H54 (cell line): Measurements from ENCODE around the gene USP30.
"Not testable (repeated sequence)": the region's sequence is repeated elsewhere in the genome, so short reads cannot be mapped to it uniquely, and the experiment has no call there.

Source experiments
- DNase-seq: peaks from one replicate; pipeline ENCODE4 v3.0.0; 2011; ENCODE audit warnings: low spot score, mixed read lengths; ENCODE audit not compliant: insufficient read length
- FAIRE-seq: peaks from 3 replicates; lab custom pipeline; 2011; peaks lifted over from hg19 to GRCh38; lab: Jason Lieb, UNC
- POLR2A ChIP-seq: IDR thresholded peaks from 2 replicates; pipeline ENCODE4 v1.6.1; 2011; ENCODE audit warnings: low read depth, mild to moderate bottlenecking, low read length

Gene USP30

DNA sequence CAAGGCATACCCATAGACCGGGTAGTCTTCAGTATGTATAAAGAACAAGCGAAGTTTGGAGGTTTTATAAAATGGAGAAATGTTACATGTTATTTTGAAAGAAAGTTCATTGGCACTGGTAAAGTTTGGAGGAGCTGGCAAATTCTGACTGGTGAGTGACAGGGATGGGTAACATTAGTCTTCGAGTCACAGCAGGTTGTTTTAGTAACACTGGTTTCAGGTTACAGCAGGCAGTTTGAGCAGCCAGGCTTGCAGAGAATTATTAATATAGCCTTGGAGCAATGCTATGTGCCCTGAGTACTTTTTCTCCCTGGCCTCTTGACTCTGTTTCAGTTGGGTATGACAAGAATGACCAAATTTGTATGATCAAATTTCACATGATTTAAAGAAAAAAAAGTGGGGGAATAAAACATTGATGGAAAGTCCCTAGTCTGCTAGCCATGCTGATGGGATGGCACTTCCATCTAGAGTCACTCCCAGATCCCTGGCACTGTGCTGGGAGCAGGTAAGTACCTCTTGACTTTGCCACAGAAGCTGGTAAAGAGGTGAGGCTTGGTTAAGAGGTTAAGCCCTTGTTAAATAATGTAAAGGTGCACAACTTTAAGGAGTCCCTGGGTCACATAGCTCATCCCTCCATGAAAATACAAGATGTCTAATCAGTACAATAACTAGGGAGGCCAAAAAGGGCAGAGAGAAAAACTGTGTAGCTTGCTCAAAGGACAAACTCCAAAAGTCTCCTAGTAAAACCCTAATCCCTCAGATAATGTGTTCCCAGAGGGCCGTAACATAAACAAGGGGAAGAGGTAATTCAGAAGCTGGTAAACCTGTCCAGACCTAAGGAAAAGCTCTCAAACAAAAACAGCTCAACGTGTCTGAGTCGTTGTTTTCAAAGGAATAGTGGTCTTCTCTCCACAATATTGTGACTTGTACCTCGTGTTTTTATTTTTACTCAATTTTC lies 18.9 kb upstream of the USP30 start:
- FAIRE-seq = no peak
- TF ChIP-seq POLR2A = no peak
- no peak for DNase-seq

DNA sequence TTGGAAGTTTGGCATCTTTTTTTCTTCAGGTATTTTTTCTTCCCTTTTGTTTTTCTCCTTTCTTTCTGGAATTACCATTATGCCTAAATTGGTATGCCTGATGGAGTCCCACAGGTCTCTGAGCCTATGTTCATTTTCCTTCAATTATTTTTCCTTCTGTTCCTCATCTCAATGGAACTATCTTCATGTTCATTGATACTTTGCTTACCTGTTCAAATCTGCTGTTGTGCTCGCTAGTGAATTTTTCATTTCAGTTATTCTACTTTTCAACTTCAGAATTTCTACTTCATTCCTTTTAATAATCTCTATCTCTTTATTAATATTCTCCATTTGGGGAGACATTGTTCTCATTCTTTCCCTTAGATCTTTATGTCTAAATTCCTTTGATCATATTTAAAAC lies 15.4 kb upstream of the USP30 start:
- FAIRE-seq = no peak
- no peak for DNase-seq
- no peak for TF ChIP-seq POLR2A

DNA sequence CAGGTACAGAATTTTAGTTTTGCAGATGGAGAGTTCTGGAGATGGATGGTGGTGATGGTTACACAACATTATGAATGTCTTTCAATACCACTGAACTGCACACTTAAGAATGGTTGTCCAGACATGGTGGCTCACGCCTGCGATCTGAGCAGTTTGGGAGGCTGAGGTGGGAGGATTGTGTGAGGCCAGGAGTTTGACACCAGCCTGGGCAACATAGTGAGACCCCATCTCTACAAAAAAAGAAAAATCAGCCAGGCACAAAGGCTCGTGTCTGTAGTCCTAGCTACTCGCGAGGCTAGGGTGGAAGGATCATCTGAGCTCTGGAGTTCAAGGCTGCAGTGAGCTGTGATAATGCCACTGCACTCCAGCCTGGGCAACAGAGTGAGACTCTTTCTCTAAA lies 8.1 kb upstream of the USP30 start:
- TF ChIP-seq POLR2A = no peak
- FAIRE-seq (no peak), DNase-seq (no peak)

DNA sequence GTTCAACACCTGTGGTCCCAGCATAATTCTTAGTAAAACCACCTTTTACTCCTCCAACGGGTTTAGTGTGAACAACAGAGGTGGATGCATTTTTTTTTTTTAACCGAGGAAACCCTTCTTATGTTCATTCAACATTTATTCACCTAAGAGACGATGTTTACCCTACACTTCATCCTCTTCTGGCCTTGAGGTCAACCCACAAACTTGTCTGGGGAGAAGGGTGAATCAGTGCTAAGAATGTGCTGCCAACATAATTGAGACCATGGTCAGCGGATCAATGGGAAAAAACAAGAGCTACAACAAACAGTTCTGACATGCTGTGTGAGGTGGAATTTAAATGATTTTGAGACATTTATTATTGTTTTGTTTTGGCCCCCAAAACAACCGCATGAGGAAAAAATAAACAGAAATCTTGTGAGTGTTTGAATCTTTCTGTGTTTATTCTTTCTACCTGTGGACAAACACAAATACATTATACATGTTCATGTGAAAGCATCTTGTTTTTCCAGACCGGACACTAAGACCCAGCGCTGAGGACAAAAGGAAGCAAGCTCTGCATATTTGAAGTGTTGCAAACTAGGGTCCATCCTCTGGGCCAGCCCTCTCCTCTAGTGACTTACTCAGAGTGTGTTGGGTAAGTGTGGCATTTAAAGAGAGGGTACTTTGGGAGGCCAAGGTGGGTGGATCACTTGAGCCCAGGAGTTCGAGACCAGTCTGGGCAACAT lies 5.1 kb upstream of the USP30 start:
- DNase-seq (peak; percentile 8), FAIRE-seq (peak; percentile 30)
- no peak for TF ChIP-seq POLR2A

DNA sequence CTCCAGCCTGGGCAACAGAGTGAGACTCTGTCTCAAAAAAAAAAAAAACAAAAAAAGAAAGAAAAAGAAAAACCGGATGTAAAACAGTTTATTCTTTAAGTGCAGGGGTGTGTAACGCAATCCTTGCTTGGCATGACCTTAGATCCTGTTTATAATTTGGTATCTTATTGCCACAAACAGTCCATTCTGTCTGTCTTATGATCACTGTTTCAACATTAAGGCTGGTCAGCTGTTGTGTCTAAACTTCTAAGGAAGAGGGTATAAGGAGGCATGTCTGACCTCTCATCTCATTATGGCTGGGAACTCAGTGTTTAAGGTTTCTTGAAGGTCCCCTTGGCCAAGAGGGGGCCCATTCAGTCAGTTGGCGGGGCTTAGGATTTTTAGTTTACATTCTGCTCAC lies 3.7 kb upstream of the USP30 start:
- FAIRE-seq, DNase-seq: not testable (repeated sequence)

DNA sequence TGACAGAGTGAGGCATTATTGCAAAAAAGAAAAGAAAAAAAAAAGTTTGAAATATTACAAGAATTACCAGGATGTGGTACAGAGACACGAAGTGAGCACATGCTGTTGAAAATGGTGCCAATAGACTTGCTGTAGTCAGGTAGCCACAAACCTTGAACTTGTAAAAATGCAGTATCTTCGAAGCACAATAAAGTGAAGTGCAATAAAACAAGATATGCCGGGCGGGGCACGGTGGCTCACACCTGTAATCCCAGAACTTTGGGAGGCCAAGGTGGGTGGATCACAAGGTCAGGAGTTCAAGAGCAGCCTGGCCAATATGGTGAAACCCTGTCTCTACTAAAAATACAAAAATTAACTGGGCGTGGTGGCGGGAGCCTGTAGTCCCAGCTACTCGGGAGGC lies 2.6 kb upstream of the USP30 start:
- not testable (repeated sequence) for DNase-seq, FAIRE-seq

DNA sequence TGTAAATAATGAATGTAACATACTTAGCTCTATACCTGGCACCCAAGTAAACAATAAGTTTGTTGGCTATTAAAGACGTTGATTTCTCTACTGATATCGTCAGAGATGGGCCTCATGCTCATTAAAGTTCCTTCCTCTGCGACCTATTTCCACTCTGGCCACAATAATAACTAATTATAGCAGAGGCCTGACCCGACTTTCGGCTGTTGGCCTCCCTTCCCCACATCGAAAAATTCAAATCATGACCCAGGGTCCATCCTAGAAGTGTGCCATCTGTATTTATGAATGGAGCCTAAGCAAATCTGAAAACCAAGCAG lies 321 bp upstream of the USP30 start:
- DNase-seq (no peak), FAIRE-seq (no peak)

DNA sequence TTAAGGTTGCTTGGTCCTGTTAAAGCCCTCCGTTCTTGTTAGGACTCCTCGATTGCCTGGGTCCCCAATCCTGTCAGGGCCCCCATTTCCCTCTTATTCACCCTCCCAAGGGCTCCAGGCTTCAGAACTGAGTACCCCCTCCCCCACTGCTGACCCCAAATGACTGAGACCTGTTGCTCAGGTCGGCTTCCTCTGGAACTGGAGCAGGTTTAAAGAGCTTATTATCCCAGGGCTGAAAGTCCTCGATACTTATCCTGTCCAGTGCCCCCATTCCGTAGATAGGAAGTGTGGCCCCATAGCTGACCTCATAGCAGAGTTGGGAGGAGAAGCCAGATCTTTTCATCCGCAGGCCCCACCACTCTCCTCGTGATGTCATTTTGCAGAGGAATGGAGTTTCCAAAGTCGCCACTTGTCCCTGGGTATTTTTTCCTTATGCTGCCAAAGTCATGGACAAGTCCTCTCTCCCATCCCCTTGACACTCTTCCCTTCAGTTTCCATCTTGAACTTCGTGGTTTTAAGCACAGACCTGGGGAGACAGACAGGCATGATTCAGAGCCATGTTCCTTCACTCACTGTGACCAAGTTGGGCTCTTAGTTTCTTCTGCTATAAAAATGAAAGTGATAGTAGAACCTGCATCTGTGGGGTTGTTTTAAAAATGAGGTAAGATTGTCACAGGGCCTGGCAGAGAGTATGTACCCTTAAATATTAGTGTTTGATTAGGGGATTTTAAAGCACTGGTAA lies 1.2 kb downstream of the USP30 start:
- no peak for TF ChIP-seq POLR2A
- DNase-seq (no peak), FAIRE-seq (peak; percentile 20)

More for the DNA sequence above, 321 bp upstream of the USP30 start:
- no peak for TF ChIP-seq POLR2A

DNA sequence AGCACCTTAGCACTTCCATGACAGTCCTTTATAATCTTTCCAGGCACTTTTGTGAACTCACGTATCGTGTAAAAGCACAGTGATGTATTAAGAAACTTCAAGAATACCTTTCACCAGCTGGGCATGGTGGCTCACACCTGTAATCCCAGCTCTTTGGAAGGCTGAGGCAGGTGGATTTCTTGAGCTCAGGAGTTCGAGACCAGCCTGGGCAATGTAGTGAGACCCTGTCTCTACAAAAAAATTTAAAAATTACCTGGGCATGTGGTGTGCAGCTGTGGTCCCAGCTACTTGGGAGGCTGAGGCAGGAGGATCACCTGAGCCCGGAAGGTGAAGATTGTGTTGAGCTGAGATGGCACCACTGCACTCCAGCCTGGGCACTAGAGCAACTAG lies 1.7 kb downstream of the USP30 start:
- DNase-seq, FAIRE-seq: not testable (repeated sequence)

DNA sequence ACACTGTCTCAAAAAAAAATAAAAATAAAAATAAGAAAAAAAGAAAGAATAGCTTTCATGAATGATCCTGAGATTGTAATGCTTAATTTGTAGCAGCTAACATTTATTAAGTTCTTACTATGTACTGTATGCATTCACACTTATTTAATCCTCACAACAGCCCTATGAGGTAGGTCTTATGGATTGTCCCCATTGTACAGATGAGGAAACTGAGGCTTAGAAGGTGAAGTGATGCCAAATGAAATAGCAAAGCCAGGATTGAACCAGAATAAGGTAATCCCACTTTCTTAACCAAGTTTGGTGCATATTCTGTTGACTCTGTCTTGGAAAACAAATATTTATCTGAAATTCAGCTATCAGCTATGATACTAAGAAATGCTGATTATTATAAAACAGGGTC lies 2.1 kb downstream of the USP30 start:
- FAIRE-seq = no peak

DNA sequence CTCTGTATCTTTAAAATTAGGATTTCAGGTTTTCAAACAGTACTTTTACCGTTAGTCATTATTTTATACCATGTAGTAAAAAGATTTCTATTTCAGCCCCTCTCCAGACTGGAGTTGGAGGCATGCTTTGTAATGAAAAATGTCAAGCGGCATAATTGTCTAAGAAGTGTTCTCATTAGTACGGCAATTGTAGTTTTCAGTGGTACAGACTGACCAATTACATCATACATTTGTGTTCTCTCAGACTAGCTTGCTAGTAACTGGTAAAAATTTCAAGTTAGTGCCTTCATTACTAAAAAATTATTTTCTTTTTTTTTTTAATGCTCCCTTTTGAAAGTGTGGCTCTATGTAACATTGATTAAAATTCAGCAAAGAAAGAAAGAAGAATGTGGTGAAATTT lies 4.5 kb downstream of the USP30 start:
- no peak for TF ChIP-seq POLR2A
- FAIRE-seq = no peak

More for the DNA sequence above, 2.1 kb downstream of the USP30 start:
- no peak for DNase-seq
- TF ChIP-seq POLR2A = no peak

DNA sequence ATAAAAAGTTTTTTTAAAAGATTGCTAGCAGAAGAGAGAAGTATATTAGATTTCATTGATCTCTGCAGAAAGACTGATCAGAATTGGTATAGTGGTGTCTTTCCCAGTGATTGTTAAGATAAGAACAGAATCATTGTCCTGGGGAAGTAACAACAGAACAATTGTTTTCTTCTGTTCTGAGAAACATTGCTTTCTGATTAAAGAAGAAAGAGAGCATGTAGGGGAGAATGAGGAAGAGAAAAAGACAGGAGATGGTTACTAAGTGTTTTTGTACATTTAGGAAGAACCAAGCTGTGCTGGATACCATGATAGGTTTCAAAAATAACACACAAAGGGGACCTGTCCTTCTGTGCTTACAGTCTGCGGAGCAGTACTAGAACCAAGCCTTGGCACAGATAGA lies 5.0 kb downstream of the USP30 start:
- no peak for TF ChIP-seq POLR2A
- no peak for DNase-seq
- FAIRE-seq = no peak

More for the DNA sequence above, 4.5 kb downstream of the USP30 start:
- no peak for DNase-seq

DNA sequence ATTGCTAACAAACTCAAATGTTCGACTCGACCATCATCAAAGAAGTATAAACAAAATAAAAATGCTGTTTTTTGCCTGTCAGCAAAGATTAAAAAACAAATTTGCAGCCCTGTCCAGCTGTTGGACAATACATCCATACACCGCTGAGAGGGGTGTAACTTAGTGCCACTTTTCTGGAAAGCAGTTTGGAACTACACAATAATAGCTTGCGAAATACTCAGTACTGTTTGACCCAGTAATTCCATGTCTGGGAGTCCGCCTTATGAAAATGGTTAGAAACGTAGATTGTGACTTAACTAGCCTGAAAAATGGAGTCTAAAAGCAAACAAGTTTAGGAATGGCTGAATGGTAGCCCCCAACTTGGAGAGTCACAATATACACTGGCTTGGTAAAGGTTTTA lies 6.4 kb downstream of the USP30 start:
- no peak for FAIRE-seq

DNA sequence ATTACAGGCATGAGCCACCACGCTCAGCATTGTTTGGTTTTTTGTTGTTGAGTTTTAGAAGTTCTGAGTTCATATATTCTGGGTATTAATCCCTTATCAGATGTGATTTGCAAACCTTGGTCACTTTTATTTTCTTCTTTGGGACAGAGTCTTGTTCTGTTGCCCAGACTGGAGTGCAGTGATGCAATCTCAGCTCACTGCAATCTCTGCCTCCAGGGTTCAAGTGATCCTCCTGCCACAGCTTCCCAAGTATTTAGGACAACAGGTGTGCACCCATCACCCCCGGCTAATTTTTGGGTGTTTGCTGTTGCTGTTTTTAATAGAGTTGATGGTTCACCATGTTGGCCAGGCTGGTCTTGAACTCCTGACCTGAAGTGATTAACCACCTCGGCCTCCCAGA lies 11.8 kb downstream of the USP30 start:
- DNase-seq (no peak), FAIRE-seq (no peak)
- no peak for TF ChIP-seq POLR2A

More for the DNA sequence above, 6.4 kb downstream of the USP30 start:
- DNase-seq = no peak
- TF ChIP-seq POLR2A = no peak
